Lung (tissue), 12 donors: ENCODE measurements around the gene BLOC1S1. TPM values are rescaled to one million over a fixed set of nuclear protein-coding genes. Genes with fewer than 3 reads are reported as not detected.

ENCODE experiments used
- ATAC-seq: fragments of 200-7000 bp; cut with Tn5 transposase; one replicate; pipeline ENCODE4 v1.9.1; 2020; ENCODE audit warnings: moderate number of reproducible peaks; ENCODE audit not compliant: insufficient read depth, low FRiP score
- DNase-seq, 3 donors: peaks; one replicate each; pipeline ENCODE4 v3.0.0-alpha.2; 2013 to 2017
- H3K27ac ChIP-seq, 2 donors: one replicate each; pipeline ENCODE4 v1.5.1; 2013; ENCODE audit warnings: mild to moderate bottlenecking in 2 of 2, moderate library complexity in 2 of 2, control low read depth in 1 of 2, inconsistent platforms in 1 of 2, low read depth in 1 of 2, low read length in 1 of 2
- H3K27me3 ChIP-seq, 3 donors: one replicate each; pipeline ENCODE4 v1.5.1; 2013; ENCODE audit warnings: low read length in 2 of 3; ENCODE audit not compliant: control insufficient read depth in 3 of 3, insufficient read depth in 3 of 3
- H3K36me3 ChIP-seq, 4 donors: one replicate each; pipeline ENCODE4 v1.5.1; 2013; ENCODE audit warnings: low read length in 4 of 4, mild to moderate bottlenecking in 1 of 4, moderate library complexity in 1 of 4; ENCODE audit not compliant: control insufficient read depth in 4 of 4, insufficient read depth in 4 of 4
- H3K4me1 ChIP-seq, 5 donors: one replicate each; pipeline ENCODE4 v1.5.1; 2013; ENCODE audit warnings: low read length in 5 of 5, mild to moderate bottlenecking in 2 of 5, moderate library complexity in 1 of 5; ENCODE audit not compliant: control insufficient read depth in 5 of 5, insufficient read depth in 5 of 5
- H3K4me3 ChIP-seq: one replicate; pipeline ENCODE4 v1.5.1; 2013; ENCODE audit warnings: mild to moderate bottlenecking, control low read depth, moderate library complexity
- H3K9ac ChIP-seq, 2 donors: one replicate each; pipeline ENCODE4 v1.5.1; 2013; ENCODE audit warnings: low read length in 2 of 2, control low read depth in 1 of 2; ENCODE audit not compliant: insufficient read depth in 1 of 2
- H3K9me3 ChIP-seq, 4 donors: one replicate each; pipeline ENCODE4 v1.5.1; 2013; ENCODE audit warnings: low read length in 3 of 4, mild to moderate bottlenecking in 1 of 4, moderate library complexity in 1 of 4; ENCODE audit not compliant: control insufficient read depth in 4 of 4, insufficient read depth in 3 of 4
- WGBS, 2 donors: extraction: QIAGEN DNeasy Blood & Tissue Kit; methylation state at CpG; one replicate each; pipeline ENCODE4 v1.1.7; 2013; 5-methylcytosine and 5-hydroxymethylcytosine counted together
- polyA plus RNA-seq, 2 donors: library from polyadenylated mRNA; stranded (reverse); fragments of 200-250 nt; gene quantifications; one replicate each; pipeline ENCODE4 v1.2.1, GENCODE V29; 2013
- total RNA-seq, 2 donors: library from RNA; depleted of rRNA in 1 of 2; stranded (reverse); fragments of >200 nt in 1 of 2; gene quantifications; one replicate each; pipeline ENCODE4 v1.2.1, GENCODE V29; 2014 to 2021
- TF ChIP-seq, protein P1 (sequence below): IDR thresholded peaks from 2 replicates; pipeline ENCODE4 v1.5.1; 2012; ENCODE audit warnings: mild to moderate bottlenecking; ENCODE audit errors: control extremely low read depth, extremely low read depth
- donor health status: control.
- donor health status: control.
- donor health status: Bipolar disorder and iron deficiency.
- donor health status: healthy.
- donor health status: DM: yes; HTN: yes; CAD: no.

Gene BLOC1S1
- total and polyA plus RNA-seq, 4 donors: 53.9 to 374 (median 242) TPM

- H3K9me3 ChIP-seq: no peaks in the 10 kb centered on the region
- peaks cover 23 to 38% (median 34%) of the 10 kb centered on the region in 4 donors for H3K36me3 ChIP-seq
- no peak overlapping the region for H3K9ac ChIP-seq
- H3K4me1 ChIP-seq: no peaks in the 10 kb centered on the region
- H3K27ac ChIP-seq: no peak overlapping the region
- DNase-seq (no peak), ATAC-seq (no peak)
- no peaks in the 10 kb centered on the region for H3K27me3 ChIP-seq
- H3K4me3 ChIP-seq: no peak overlapping the region
- 92 to 94% methylated on average over 6 of the region's 6 CpGs for WGBS, 2 donors
- TF ChIP-seq, protein P1, sequence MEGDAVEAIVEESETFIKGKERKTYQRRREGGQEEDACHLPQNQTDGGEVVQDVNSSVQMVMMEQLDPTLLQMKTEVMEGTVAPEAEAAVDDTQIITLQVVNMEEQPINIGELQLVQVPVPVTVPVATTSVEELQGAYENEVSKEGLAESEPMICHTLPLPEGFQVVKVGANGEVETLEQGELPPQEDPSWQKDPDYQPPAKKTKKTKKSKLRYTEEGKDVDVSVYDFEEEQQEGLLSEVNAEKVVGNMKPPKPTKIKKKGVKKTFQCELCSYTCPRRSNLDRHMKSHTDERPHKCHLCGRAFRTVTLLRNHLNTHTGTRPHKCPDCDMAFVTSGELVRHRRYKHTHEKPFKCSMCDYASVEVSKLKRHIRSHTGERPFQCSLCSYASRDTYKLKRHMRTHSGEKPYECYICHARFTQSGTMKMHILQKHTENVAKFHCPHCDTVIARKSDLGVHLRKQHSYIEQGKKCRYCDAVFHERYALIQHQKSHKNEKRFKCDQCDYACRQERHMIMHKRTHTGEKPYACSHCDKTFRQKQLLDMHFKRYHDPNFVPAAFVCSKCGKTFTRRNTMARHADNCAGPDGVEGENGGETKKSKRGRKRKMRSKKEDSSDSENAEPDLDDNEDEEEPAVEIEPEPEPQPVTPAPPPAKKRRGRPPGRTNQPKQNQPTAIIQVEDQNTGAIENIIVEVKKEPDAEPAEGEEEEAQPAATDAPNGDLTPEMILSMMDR: no peak
Measured at GRCh38 chr12:55760663-55761062, 44.8 kb downstream of the BLOC1S1 start.

DNA sequence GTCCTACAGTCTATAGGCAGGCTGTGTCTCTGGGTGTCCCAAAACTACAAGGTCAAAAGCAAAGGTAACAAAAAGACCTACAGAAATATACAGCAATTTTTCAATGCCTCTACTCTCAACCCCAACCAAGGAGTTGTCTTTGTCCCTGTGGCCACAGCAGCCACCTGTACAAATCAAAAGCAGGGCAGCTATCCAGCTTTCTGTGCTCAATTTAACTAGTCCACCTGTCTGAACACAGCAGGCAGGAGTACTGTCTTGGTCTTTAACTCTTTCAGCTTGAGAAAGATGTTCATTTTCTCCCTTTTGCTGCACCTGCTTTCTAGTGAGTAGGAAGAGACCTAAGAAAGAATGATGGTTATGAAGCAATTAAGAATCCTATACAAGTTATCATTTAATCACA, 46.8 kb downstream of the BLOC1S1 start:
- DNase-seq: no peak
- Histone ChIP-seq H3K27me3 (no peaks in the 10 kb centered on the region), H3K9me3 (no peaks in the 10 kb centered on the region), H3K4me1 (no peaks in the 10 kb centered on the region), H3K4me3 (no peak overlapping the region), H3K36me3 (peaks cover 18 to 38% (median 25%) of the 10 kb centered on the region in 4 donors), H3K27ac (no peak overlapping the region), H3K9ac (no peak overlapping the region)
- TF ChIP-seq, protein P1: no peak
- ATAC-seq: no peak

- no peak for DNase-seq
- Histone ChIP-seq H3K4me1 (no peaks in the 10 kb centered on the region), H3K9ac (no peak overlapping the region), H3K27me3 (no peaks in the 10 kb centered on the region), H3K36me3 (peaks cover 3 to 27% (median 14%) of the 10 kb centered on the region in 4 donors), H3K9me3 (no peaks in the 10 kb centered on the region), H3K4me3 (no peak overlapping the region), H3K27ac (no peak overlapping the region)
- TF ChIP-seq, protein P1: no peak
- no peak for ATAC-seq
- WGBS, 2 donors: 81 to 88% methylated on average over 5 of the region's 5 CpGs
Measured at GRCh38 chr12:55765736-55766290, 50.0 kb downstream of the BLOC1S1 start.

- Histone ChIP-seq H3K9ac (no peak overlapping the region), H3K4me3 (no peak overlapping the region), H3K36me3 (peaks cover 6 to 27% (median 15%) of the 10 kb centered on the region in 4 donors), H3K27ac (no peak overlapping the region), H3K27me3 (no peaks in the 10 kb centered on the region), H3K4me1 (no peaks in the 10 kb centered on the region), H3K9me3 (no peaks in the 10 kb centered on the region)
- TF ChIP-seq, protein P1: no peak
- WGBS, 2 donors: 95% methylated on average over 4 of the region's 4 CpGs
- no peak for ATAC-seq
- no peak for DNase-seq
Measured at GRCh38 chr12:55767156-55767555, 51.3 kb downstream of the BLOC1S1 start.
